Stimulated activated CD4-positive, alpha-beta T cell treated with anti-CD3 and anti-CD28 coated beads, Interleukin-2, amount 100 ng/mL, for 24 hours (primary cell): ENCODE measurements around the gene GIMAP4.
A peak's percentile ranks its signal among the peaks of the same experiment; 100 is the strongest.
"Not testable (repeated sequence)": the region's sequence is repeated elsewhere in the genome, so short reads cannot be mapped to it uniquely, and the experiment has no call there.

Source experiments
- DNase-seq, 2 donors: peaks; one replicate each; pipeline ENCODE4 v3.0.0-alpha.2; 2020

Gene GIMAP4

GRCh38 chr7:150567169-150567568 is at the start of gene GIMAP4:
GIMAP4 (plus strand) TSS chr7:150567390; CDS start chr7:150569902, 2,512 bp downstream.
- no peak for DNase-seq

- no peak for DNase-seq
These were observed 47.9 kb upstream of the GIMAP4 start for GRCh38 chr7:150519310-150519709.

- DNase-seq, result peak in 1 of 2 donors; percentile 47
These were observed 47.0 kb upstream of the GIMAP4 start for GRCh38 chr7:150520145-150520544.

GRCh38 chr7:150522931-150523330 is 44.3 kb upstream of the GIMAP4 start:
- DNase-seq, result not testable (repeated sequence)

- no peak for DNase-seq
These were observed 43.2 kb upstream of the GIMAP4 start for GRCh38 chr7:150524018-150524417.

- DNase-seq, result no peak
These were observed 35.5 kb upstream of the GIMAP4 start for GRCh38 chr7:150531704-150532103.

GRCh38 chr7:150538259-150538658 is 28.9 kb upstream of the GIMAP4 start:
- no peak for DNase-seq

- no peak for DNase-seq
These were observed 14.0 kb upstream of the GIMAP4 start for GRCh38 chr7:150553163-150553562.

- no peak for DNase-seq
These were observed 10.6 kb upstream of the GIMAP4 start for GRCh38 chr7:150556521-150557138.

- peak in 1 of 2 donors; percentile 27 for DNase-seq
These were observed 6.7 kb upstream of the GIMAP4 start for GRCh38 chr7:150560486-150560885.

- DNase-seq, result no peak
These were observed 4.3 kb upstream of the GIMAP4 start for GRCh38 chr7:150562919-150563318.

- DNase-seq, result no peak
These were observed 3.2 kb upstream of the GIMAP4 start for GRCh38 chr7:150564006-150564405.

- DNase-seq, result no peak
These were observed 2.6 kb upstream of the GIMAP4 start for GRCh38 chr7:150564566-150564965.

- no peak for DNase-seq
These were observed 2.0 kb upstream of the GIMAP4 start for GRCh38 chr7:150565239-150565638.

GRCh38 chr7:150566123-150566522 is 1.1 kb upstream of the GIMAP4 start:
- no peak for DNase-seq

- DNase-seq, result no peak
These were observed 618 bp upstream of the GIMAP4 start for GRCh38 chr7:150566572-150566971.

- no peak for DNase-seq
These were observed 696 bp downstream of the GIMAP4 start for GRCh38 chr7:150567871-150568301.

GRCh38 chr7:150568714-150569113 is 1.5 kb downstream of the GIMAP4 start:
- DNase-seq, result peak in 1 of 2 donors; percentile 26

- DNase-seq, result no peak
These were observed 2.2 kb downstream of the GIMAP4 start for GRCh38 chr7:150569245-150569955.

GRCh38 chr7:150570556-150571465 is 3.6 kb downstream of the GIMAP4 start:
- DNase-seq, result no peak

GRCh38 chr7:150572496-150572895 is 5.3 kb downstream of the GIMAP4 start:
- no peak for DNase-seq

- not testable (repeated sequence) for DNase-seq
These were observed 12.9 kb downstream of the GIMAP4 start for GRCh38 chr7:150579979-150580637.
